ENCODE measurements around the gene CLMN.
A peak's percentile ranks its signal among the peaks of the same experiment; 100 is the strongest.

Gene CLMN

GRCh38 chr14:95190346-95190840 is 129.3 kb downstream of the CLMN start:
- no peak for TF ChIP-seq CTCF (IDR thresholded peaks at IDR 0.05; ENCODE audit: low read depth, low read length)
- no peak for DNase-seq (ENCODE audit: low read depth in 2 of 2)
- no peak overlapping the region for H3K4me3 ChIP-seq (replicated peaks in 1 of 2; ENCODE audit: low read depth in 2 of 2, low read length in 2 of 2)

- DNase-seq (ENCODE audit: low read depth in 2 of 2) = peak in 1 of 2 donors; percentile 72
- no peak overlapping the region for H3K4me3 ChIP-seq (replicated peaks in 1 of 2; ENCODE audit: low read depth in 2 of 2, low read length in 2 of 2)
- no peak for TF ChIP-seq CTCF (IDR thresholded peaks at IDR 0.05; ENCODE audit: low read depth, low read length)
These were observed 130.2 kb downstream of the CLMN start for GRCh38 chr14:95189367-95190132.

- TF ChIP-seq CTCF (IDR thresholded peaks at IDR 0.05; ENCODE audit: low read depth, low read length) = no peak
- no peak for DNase-seq (ENCODE audit: low read depth in 2 of 2)
These were observed 131.3 kb downstream of the CLMN start for GRCh38 chr14:95188380-95188779.

DNA sequence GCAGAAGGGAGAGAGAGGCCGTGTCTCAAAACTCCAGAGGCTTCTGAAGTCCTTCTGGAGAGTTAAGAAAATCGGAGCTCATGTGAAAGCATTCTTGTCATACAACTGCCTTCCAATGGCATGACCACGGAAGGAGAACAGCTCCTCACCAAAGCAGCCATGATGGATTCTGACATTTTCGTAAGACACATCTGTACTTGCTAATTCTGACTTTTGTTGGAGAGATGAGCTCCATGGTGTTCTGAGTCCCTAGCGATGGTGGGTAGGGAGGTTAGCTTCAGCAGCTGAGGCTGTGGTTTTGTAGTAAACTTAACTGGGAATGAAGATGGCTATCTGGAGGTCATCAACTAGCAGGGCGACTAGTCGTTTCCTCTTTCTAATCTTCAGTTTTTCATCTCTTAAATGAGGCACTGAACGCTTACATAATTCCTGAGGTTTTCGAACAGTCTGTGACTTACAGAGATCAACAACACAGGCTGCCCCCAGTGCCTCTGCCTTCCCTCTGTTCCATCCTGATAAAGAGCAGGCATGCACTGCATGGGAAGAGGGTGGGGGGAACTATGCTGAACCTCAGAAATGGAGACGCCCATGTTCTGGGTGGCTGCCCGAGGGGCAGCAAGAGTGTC is 133.8 kb downstream of the CLMN start:
- TF ChIP-seq CTCF (IDR thresholded peaks at IDR 0.05; ENCODE audit: low read depth, low read length) = no peak
- no peak overlapping the region for H3K4me3 ChIP-seq (replicated peaks in 1 of 2; ENCODE audit: low read depth in 2 of 2, low read length in 2 of 2)
- no peak for DNase-seq (ENCODE audit: low read depth in 2 of 2)

More at GRCh38 chr14:95188380-95188779, 131.3 kb downstream of the CLMN start:
- no peak overlapping the region for H3K4me3 ChIP-seq (replicated peaks in 1 of 2; ENCODE audit: low read depth in 2 of 2, low read length in 2 of 2)

DNA sequence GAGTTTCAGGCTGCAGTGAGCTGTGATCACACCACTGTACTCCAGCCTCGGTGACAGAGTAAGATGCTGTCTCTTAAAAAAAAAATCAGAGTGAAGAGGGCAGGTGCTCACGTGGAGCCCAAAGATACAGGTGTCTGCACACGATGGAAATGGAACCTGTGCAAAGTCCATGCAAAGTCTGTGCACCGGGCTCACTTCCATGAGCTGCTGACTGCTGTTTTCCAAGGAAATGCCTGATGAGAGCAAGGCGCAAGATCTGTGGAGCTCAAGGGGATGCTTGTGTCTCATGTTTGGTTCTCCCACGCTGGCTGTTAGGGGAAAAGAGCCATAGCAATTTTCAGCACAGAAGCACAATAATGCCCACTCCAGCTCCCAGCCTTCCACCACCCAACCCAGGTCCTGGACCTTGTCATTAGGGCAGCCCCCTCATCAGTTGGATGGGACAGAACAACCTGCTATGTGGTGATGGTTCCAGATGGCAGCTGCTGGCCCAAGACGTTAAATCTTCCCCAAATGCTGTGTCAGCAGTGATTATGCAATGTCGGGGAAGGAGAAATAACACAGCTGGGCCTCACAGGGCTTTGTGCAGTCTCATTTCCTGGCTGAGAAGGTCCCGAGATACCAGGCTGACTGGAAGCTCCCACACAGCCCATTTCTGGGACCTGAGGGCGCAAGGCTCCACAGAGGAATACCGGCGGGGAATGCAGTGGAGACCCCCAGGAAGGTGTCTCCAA is 134.5 kb downstream of the CLMN start:
- DNase-seq (ENCODE audit: low read depth in 2 of 2) = peak; percentile 90 to 92
- H3K4me3 ChIP-seq (replicated peaks in 1 of 2; ENCODE audit: low read depth in 2 of 2, low read length in 2 of 2) = no peak overlapping the region
- TF ChIP-seq CTCF (IDR thresholded peaks at IDR 0.05; ENCODE audit: low read depth, low read length) = no peak

DNA sequence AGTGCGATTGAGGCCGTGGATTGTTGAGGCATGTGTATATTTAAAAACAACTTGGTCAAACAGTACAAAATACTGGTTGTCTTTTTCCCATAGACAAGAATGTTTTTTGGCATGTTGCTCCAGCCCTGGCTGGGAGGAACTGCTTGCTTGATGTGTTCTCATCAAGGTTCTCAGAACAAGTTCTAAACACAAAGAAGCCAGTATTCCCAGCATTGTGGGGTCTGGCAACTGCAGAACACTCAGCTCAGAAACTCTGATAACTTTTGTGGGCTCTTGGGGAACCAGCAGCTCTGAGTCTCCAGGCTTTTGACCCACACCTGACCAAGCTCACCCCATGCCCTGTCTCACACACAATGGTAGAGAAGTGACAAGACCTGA is 135.3 kb downstream of the CLMN start:
- TF ChIP-seq CTCF (IDR thresholded peaks at IDR 0.05; ENCODE audit: low read depth, low read length) = no peak
- H3K4me3 ChIP-seq (replicated peaks in 1 of 2; ENCODE audit: low read depth in 2 of 2, low read length in 2 of 2) = no peak overlapping the region
- DNase-seq (ENCODE audit: low read depth in 2 of 2) = peak; percentile 51 to 68

Measured in cardiac fibroblast (primary cell).